Measurements from ENCODE around the gene MAP6. TPM values are rescaled to one million over a fixed set of nuclear protein-coding genes. Genes with fewer than 3 reads are reported as not detected.

The MAP6 gene
- total and polyA plus RNA-seq, 9 of the 15 experiments (the other 6 are each of a cell fraction or from before 2014, with no cell fraction given), result not detected

DNA sequence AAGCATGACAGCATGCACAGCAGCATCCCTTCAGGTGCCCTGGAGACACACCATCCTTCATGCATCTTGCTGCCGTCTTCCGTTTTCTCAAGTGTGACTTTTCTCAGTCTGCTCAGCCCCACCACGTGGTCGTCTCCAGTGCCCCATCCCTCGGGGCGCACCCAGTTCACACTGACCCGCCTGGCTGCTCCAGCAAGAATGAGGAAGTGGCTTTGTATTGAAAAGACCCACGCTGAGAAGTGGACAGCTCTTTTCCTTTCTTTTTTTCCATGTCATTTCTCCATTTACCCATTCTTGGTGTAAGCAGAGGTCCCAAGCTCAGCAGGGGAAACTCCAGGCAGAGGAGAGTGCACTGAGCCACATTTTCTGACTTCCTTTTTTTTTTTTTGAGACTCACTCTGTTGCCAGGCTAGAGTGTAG is 92.3 kb downstream of the MAP6 start (continued):
- TF ChIP-seq CBX3 (IDR thresholded peaks at IDR 0.05; ENCODE audit: borderline replicate concordance in 1 of 2, low read length in 2 of 2) (peak in 1 of 2 experiments; percentile 12; a peak in 1 of 3 replicates), LCOR (CRISPR knock-in tag; IDR thresholded peaks at IDR 0.05) (no peak), RBM15 (IDR thresholded peaks at IDR 0.05; ENCODE audit: insufficient read depth, low read length) (no peak), SMAD1 (IDR thresholded peaks at IDR 0.05; ENCODE audit: low read depth, low read length, partially characterized antibody) (no peak), SP2 (IDR thresholded peaks at IDR 0.05; ENCODE audit: extremely low read depth, low read depth, low read length, poor library complexity, severe bottlenecking) (no peak), ZNF24 (IDR thresholded peaks at IDR 0.05) (no peak), ELF1 (tag; IDR thresholded peaks at IDR 0.05) (peak; percentile 40; the same call in 1 of the 2 replicates)
- TF ChIP-seq, protein P1, sequence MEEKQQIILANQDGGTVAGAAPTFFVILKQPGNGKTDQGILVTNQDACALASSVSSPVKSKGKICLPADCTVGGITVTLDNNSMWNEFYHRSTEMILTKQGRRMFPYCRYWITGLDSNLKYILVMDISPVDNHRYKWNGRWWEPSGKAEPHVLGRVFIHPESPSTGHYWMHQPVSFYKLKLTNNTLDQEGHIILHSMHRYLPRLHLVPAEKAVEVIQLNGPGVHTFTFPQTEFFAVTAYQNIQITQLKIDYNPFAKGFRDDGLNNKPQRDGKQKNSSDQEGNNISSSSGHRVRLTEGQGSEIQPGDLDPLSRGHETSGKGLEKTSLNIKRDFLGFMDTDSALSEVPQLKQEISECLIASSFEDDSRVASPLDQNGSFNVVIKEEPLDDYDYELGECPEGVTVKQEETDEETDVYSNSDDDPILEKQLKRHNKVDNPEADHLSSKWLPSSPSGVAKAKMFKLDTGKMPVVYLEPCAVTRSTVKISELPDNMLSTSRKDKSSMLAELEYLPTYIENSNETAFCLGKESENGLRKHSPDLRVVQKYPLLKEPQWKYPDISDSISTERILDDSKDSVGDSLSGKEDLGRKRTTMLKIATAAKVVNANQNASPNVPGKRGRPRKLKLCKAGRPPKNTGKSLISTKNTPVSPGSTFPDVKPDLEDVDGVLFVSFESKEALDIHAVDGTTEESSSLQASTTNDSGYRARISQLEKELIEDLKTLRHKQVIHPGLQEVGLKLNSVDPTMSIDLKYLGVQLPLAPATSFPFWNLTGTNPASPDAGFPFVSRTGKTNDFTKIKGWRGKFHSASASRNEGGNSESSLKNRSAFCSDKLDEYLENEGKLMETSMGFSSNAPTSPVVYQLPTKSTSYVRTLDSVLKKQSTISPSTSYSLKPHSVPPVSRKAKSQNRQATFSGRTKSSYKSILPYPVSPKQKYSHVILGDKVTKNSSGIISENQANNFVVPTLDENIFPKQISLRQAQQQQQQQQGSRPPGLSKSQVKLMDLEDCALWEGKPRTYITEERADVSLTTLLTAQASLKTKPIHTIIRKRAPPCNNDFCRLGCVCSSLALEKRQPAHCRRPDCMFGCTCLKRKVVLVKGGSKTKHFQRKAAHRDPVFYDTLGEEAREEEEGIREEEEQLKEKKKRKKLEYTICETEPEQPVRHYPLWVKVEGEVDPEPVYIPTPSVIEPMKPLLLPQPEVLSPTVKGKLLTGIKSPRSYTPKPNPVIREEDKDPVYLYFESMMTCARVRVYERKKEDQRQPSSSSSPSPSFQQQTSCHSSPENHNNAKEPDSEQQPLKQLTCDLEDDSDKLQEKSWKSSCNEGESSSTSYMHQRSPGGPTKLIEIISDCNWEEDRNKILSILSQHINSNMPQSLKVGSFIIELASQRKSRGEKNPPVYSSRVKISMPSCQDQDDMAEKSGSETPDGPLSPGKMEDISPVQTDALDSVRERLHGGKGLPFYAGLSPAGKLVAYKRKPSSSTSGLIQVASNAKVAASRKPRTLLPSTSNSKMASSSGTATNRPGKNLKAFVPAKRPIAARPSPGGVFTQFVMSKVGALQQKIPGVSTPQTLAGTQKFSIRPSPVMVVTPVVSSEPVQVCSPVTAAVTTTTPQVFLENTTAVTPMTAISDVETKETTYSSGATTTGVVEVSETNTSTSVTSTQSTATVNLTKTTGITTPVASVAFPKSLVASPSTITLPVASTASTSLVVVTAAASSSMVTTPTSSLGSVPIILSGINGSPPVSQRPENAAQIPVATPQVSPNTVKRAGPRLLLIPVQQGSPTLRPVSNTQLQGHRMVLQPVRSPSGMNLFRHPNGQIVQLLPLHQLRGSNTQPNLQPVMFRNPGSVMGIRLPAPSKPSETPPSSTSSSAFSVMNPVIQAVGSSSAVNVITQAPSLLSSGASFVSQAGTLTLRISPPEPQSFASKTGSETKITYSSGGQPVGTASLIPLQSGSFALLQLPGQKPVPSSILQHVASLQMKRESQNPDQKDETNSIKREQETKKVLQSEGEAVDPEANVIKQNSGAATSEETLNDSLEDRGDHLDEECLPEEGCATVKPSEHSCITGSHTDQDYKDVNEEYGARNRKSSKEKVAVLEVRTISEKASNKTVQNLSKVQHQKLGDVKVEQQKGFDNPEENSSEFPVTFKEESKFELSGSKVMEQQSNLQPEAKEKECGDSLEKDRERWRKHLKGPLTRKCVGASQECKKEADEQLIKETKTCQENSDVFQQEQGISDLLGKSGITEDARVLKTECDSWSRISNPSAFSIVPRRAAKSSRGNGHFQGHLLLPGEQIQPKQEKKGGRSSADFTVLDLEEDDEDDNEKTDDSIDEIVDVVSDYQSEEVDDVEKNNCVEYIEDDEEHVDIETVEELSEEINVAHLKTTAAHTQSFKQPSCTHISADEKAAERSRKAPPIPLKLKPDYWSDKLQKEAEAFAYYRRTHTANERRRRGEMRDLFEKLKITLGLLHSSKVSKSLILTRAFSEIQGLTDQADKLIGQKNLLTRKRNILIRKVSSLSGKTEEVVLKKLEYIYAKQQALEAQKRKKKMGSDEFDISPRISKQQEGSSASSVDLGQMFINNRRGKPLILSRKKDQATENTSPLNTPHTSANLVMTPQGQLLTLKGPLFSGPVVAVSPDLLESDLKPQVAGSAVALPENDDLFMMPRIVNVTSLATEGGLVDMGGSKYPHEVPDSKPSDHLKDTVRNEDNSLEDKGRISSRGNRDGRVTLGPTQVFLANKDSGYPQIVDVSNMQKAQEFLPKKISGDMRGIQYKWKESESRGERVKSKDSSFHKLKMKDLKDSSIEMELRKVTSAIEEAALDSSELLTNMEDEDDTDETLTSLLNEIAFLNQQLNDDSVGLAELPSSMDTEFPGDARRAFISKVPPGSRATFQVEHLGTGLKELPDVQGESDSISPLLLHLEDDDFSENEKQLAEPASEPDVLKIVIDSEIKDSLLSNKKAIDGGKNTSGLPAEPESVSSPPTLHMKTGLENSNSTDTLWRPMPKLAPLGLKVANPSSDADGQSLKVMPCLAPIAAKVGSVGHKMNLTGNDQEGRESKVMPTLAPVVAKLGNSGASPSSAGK (IDR thresholded peaks at IDR 0.05), result peak; percentile 76

All from K562 (cell line).